ENCODE results near the gene CSGALNACT2.
"Not testable (repeated sequence)": the region's sequence is repeated elsewhere in the genome, so short reads cannot be mapped to it uniquely, and the experiment has no call there.

Gene CSGALNACT2

GRCh38 chr10:43212043-43212721 lies 73.9 kb downstream of the CSGALNACT2 start:
- in situ Hi-C loops (cut with MboI; ENCODE audit: low sequenced_read_pairs): no loop called here

GRCh38 chr10:43214071-43214955 lies 76.1 kb downstream of the CSGALNACT2 start:
- in situ Hi-C loops (cut with MboI; ENCODE audit: low sequenced_read_pairs): no loop called here

GRCh38 chr10:43214956-43215561 lies 76.8 kb downstream of the CSGALNACT2 start:
- in situ Hi-C loops (cut with MboI; ENCODE audit: low sequenced_read_pairs): no loop called here

GRCh38 chr10:43215758-43216455 lies 77.7 kb downstream of the CSGALNACT2 start:
- in situ Hi-C loops (cut with MboI; ENCODE audit: low sequenced_read_pairs): no loop called here

GRCh38 chr10:43216931-43217562 lies 78.8 kb downstream of the CSGALNACT2 start:
- in situ Hi-C loops (cut with MboI; ENCODE audit: low sequenced_read_pairs): no loop called here

GRCh38 chr10:43217563-43218205 lies 79.4 kb downstream of the CSGALNACT2 start:
- in situ Hi-C loops (cut with MboI; ENCODE audit: low sequenced_read_pairs): no loop called here

- in situ Hi-C loops (cut with MboI; ENCODE audit: low sequenced_read_pairs): no loop called here
Measured at GRCh38 chr10:43218206-43218950, 80.1 kb downstream of the CSGALNACT2 start.

GRCh38 chr10:43218951-43219837 lies 80.9 kb downstream of the CSGALNACT2 start:
- in situ Hi-C loops (cut with MboI; ENCODE audit: low sequenced_read_pairs): no loop called here

- in situ Hi-C loops (cut with MboI; ENCODE audit: low sequenced_read_pairs): no loop called here
Measured at GRCh38 chr10:43219848-43220247, 81.6 kb downstream of the CSGALNACT2 start.

GRCh38 chr10:43220251-43220650 lies 82.0 kb downstream of the CSGALNACT2 start:
- in situ Hi-C loops (cut with MboI; ENCODE audit: low sequenced_read_pairs): not testable (repeated sequence)

- in situ Hi-C loops (cut with MboI; ENCODE audit: low sequenced_read_pairs): no loop called here
Measured at GRCh38 chr10:43220657-43221418, 82.6 kb downstream of the CSGALNACT2 start.

GRCh38 chr10:43221419-43222209 lies 83.4 kb downstream of the CSGALNACT2 start:
- in situ Hi-C loops (cut with MboI; ENCODE audit: low sequenced_read_pairs): no loop called here

GRCh38 chr10:43222210-43222720 lies 84.0 kb downstream of the CSGALNACT2 start:
- in situ Hi-C loops (cut with MboI; ENCODE audit: low sequenced_read_pairs): no loop called here

GRCh38 chr10:43223056-43223455 lies 84.8 kb downstream of the CSGALNACT2 start:
- in situ Hi-C loops (cut with MboI; ENCODE audit: low sequenced_read_pairs): no loop called here

GRCh38 chr10:43224321-43224720 lies 86.1 kb downstream of the CSGALNACT2 start:
- in situ Hi-C loops (cut with MboI; ENCODE audit: low sequenced_read_pairs): no loop called here

- in situ Hi-C loops (cut with MboI; ENCODE audit: low sequenced_read_pairs): no loop called here
Measured at GRCh38 chr10:43225004-43225786, 87.0 kb downstream of the CSGALNACT2 start.
